SK-N-SH (cell line): ENCODE data around the gene ERH.

ENCODE experiments used
- USF2 ChIP-seq: fragments of 150-350 bp; IDR thresholded peaks from 2 replicates; pipeline ENCODE4 v1.6.1; 2017; ENCODE audit warnings: antibody characterized with exemption, low read length, low read depth, borderline replicate concordance
- TF ChIP-seq, protein P1 (sequence below): fragments of 200-600 bp; sonication (generic); IDR thresholded peaks from 2 replicates; pipeline ENCODE4 v1.6.1; 2017; ENCODE audit warnings: antibody characterized with exemption, mild to moderate bottlenecking, moderate library complexity

DNA sequence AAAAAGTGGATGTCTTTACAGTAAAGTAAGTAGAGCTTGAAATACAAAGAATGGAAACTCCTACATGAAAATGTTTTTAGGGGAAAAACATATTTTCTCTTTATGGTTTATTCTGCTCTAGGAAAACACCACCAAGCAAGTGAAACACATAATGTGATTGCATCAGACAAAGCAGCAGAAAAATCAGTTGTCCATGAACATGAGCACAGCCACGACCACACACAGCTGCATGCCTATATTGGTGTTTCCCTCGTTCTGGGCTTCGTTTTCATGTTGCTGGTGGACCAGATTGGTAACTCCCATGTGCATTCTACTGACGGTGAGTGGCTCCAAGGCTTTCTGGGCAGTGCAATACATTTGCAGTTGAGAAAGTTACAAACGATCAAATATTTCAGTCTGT is 43.8 kb upstream of the ERH start:
- TF ChIP-seq USF2: no peak
- TF ChIP-seq, protein P1, sequence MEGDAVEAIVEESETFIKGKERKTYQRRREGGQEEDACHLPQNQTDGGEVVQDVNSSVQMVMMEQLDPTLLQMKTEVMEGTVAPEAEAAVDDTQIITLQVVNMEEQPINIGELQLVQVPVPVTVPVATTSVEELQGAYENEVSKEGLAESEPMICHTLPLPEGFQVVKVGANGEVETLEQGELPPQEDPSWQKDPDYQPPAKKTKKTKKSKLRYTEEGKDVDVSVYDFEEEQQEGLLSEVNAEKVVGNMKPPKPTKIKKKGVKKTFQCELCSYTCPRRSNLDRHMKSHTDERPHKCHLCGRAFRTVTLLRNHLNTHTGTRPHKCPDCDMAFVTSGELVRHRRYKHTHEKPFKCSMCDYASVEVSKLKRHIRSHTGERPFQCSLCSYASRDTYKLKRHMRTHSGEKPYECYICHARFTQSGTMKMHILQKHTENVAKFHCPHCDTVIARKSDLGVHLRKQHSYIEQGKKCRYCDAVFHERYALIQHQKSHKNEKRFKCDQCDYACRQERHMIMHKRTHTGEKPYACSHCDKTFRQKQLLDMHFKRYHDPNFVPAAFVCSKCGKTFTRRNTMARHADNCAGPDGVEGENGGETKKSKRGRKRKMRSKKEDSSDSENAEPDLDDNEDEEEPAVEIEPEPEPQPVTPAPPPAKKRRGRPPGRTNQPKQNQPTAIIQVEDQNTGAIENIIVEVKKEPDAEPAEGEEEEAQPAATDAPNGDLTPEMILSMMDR: no peak
